Keratinocyte (primary cell): ENCODE results near the gene GALNT7.

Experiments used
- CTCF ChIP-seq, 3 experiments: IDR thresholded peaks in 1 of 3; conservative IDR thresholded peaks in 1 of 3; optimal IDR thresholded peaks in 1 of 3; 2 replicates in 2 of 3; 3 replicates in 1 of 3; pipeline versions ENCODE3 to v1.5.1; 2011; ENCODE audit warnings: low read length in 3 of 3, mild to moderate bottlenecking in 3 of 3, moderate library complexity in 2 of 3, control low read depth in 1 of 3, inconsistent platforms in 1 of 3; ENCODE audit not compliant: insufficient read depth in 2 of 3; ENCODE audit errors: extremely low read depth in 1 of 3
- EZH2 ChIP-seq: IDR thresholded peaks from one replicate; pipeline ENCODE4 v1.6.1; 2012; ENCODE audit warnings: inconsistent platforms, mild to moderate bottlenecking, low read length, moderate library complexity

- TF ChIP-seq CTCF (optimal IDR thresholded peaks at IDR 0.05 in 1 of 3, IDR thresholded peaks at IDR 0.05 in 1 of 3, conservative IDR thresholded peaks at IDR 0.05 in 1 of 3; ENCODE audit: extremely low read depth in 1 of 3, insufficient read depth in 2 of 3, low read length in 3 of 3) (no peak), EZH2 (no peak)
Observed at GRCh38 chr4:173270312-173271027, 101.9 kb downstream of the GALNT7 start.
